ENCODE results near the gene TPH1.

The TPH1 gene

GRCh38 chr11:18046116-18046777 lies at the start of gene TPH1:
Gene TPH1 (minus strand): TSS chr11:18046269. CDS start chr11:18040762, 5,507 bp downstream.
- no peak for DNase-seq

GRCh38 chr11:18093959-18094358 lies 47.9 kb upstream of the TPH1 start:
- no peak for DNase-seq

- DNase-seq, result no peak
Observed at GRCh38 chr11:18091731-18092130, 45.7 kb upstream of the TPH1 start.

- DNase-seq, result no peak
Observed at GRCh38 chr11:18088966-18089365, 42.9 kb upstream of the TPH1 start.

- no peak for DNase-seq
Observed at GRCh38 chr11:18088366-18088765, 42.3 kb upstream of the TPH1 start.

GRCh38 chr11:18081551-18081950 lies 35.5 kb upstream of the TPH1 start:
- no peak for DNase-seq

- no peak for DNase-seq
Observed at GRCh38 chr11:18080451-18080850, 34.4 kb upstream of the TPH1 start.

- DNase-seq, result no peak
Observed at GRCh38 chr11:18078909-18079308, 32.8 kb upstream of the TPH1 start.

- no peak for DNase-seq
Observed at GRCh38 chr11:18075444-18075843, 29.4 kb upstream of the TPH1 start.

GRCh38 chr11:18071098-18071705 lies 25.1 kb upstream of the TPH1 start:
- no peak for DNase-seq

GRCh38 chr11:18067372-18067771 lies 21.3 kb upstream of the TPH1 start:
- DNase-seq, result no peak

GRCh38 chr11:18066626-18067025 lies 20.6 kb upstream of the TPH1 start:
- no peak for DNase-seq

GRCh38 chr11:18065572-18065971 lies 19.5 kb upstream of the TPH1 start:
- no peak for DNase-seq

- DNase-seq, result no peak
Observed at GRCh38 chr11:18064450-18065054, 18.5 kb upstream of the TPH1 start.

GRCh38 chr11:18063862-18064434 lies 17.9 kb upstream of the TPH1 start:
- no peak for DNase-seq

- no peak for DNase-seq
Observed at GRCh38 chr11:18063125-18063524, 17.1 kb upstream of the TPH1 start.

GRCh38 chr11:18061351-18061750 lies 15.3 kb upstream of the TPH1 start:
- DNase-seq, result no peak

GRCh38 chr11:18056561-18057181 lies 10.6 kb upstream of the TPH1 start:
- no peak for DNase-seq

- no peak for DNase-seq
Observed at GRCh38 chr11:18054511-18055103, 8.5 kb upstream of the TPH1 start.

GRCh38 chr11:18050848-18051247 lies 4.8 kb upstream of the TPH1 start:
- no peak for DNase-seq

- no peak for DNase-seq
Observed at GRCh38 chr11:18036456-18036855, 9.6 kb downstream of the TPH1 start.

GRCh38 chr11:18027475-18027874 lies 18.6 kb downstream of the TPH1 start:
- no peak for DNase-seq

GRCh38 chr11:18022419-18022818 lies 23.6 kb downstream of the TPH1 start:
- DNase-seq, result no peak
